ENCODE measurements around the gene NFKBIE. TPM values are rescaled to one million over a fixed set of nuclear protein-coding genes. Genes with fewer than 3 reads are reported as not detected.
A peak's percentile ranks its signal among the peaks of the same experiment; 100 is the strongest.

The NFKBIE gene
- total RNA-seq, 1 experiment from 2014 or later, result 32.7 TPM

DNA sequence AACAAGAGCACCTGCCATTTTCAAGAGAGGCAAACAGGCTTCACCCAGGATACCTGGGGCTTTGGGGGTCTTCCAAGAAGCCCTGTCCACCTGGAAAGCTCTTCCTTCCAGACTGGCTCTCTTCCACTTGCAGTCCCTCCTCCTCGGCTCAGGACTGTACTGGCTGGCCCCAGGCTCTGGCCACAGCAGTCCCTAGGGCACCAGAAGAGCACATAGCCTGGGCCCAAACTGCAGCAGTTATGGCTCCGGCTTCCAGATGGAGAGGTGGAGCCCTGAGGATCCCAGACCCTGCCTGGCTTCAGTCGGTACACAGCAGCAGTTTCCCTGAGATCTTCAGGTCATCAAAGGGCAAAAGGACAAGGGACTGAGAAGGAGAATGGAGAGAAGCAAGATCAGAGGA is 6.4 kb downstream of the NFKBIE start:
- BruUV-seq (replicated peaks), result no TSS peak
- Mint-ChIP-seq H3K27me3 (ENCODE audit: unreplicated experiment) (no peaks in the 10 kb centered on the region), H3K27ac (ENCODE audit: unreplicated experiment) (peak overlapping the region; percentile 89), H3K4me1 (ENCODE audit: low read depth, unreplicated experiment) (peaks cover 78% of the 10 kb centered on the region), H3K9me3 (ENCODE audit: low read depth, unreplicated experiment) (no peaks in the 10 kb centered on the region), H3K4me3 (ENCODE audit: low read depth, unreplicated experiment) (peak overlapping the region; percentile 86), H3K36me3 (ENCODE audit: insufficient read depth, unreplicated experiment) (peaks cover 74% of the 10 kb centered on the region)
- intact Hi-C loops (cut with micrococcal nuclease; ENCODE audit: unreplicated experiment), result no loop called here
- DNase-seq, result no peak
- CTCF ChIA-PET, result no interaction called here
- TF ChIP-seq, protein P1, sequence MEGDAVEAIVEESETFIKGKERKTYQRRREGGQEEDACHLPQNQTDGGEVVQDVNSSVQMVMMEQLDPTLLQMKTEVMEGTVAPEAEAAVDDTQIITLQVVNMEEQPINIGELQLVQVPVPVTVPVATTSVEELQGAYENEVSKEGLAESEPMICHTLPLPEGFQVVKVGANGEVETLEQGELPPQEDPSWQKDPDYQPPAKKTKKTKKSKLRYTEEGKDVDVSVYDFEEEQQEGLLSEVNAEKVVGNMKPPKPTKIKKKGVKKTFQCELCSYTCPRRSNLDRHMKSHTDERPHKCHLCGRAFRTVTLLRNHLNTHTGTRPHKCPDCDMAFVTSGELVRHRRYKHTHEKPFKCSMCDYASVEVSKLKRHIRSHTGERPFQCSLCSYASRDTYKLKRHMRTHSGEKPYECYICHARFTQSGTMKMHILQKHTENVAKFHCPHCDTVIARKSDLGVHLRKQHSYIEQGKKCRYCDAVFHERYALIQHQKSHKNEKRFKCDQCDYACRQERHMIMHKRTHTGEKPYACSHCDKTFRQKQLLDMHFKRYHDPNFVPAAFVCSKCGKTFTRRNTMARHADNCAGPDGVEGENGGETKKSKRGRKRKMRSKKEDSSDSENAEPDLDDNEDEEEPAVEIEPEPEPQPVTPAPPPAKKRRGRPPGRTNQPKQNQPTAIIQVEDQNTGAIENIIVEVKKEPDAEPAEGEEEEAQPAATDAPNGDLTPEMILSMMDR (IDR thresholded peaks at IDR 0.05; ENCODE audit: unreplicated experiment), result no peak

DNA sequence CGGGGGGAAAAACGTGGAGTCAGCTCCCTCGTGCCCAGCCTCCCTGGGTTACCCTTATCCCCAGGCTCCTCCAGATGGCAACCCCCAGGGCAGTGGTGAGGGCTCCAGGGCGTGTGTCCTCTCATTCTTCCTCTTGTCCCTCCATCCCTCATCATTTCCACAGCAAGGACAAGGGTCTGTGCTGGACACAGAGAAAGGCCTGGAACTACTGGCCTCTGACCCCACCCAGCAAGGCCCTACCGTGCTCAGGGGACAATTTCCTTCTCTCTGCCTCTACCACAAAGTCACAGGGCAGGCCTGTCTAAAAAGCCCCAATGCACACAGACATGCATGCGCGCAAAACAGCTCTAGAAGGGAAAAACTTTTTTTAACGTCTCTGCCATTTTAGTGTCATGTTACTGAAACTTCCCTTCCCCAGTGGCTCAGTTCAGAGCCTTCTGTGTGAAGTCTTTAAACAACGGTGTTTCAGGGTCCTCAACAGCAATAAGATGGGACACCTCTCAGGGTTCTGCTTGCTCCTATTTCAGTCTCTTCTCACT is 7.0 kb downstream of the NFKBIE start:
- peaks cover 74% of the 10 kb centered on the region for H3K36me3 Mint-ChIP-seq (ENCODE audit: insufficient read depth, unreplicated experiment)
- peaks cover 76% of the 10 kb centered on the region for H3K4me1 Mint-ChIP-seq (ENCODE audit: low read depth, unreplicated experiment)
- no peaks in the 10 kb centered on the region for H3K27me3 Mint-ChIP-seq (ENCODE audit: unreplicated experiment)
- H3K9me3 Mint-ChIP-seq (ENCODE audit: low read depth, unreplicated experiment), result no peaks in the 10 kb centered on the region
- no TSS peak for BruUV-seq (replicated peaks)
- CTCF ChIA-PET, result no interaction called here
- intact Hi-C loops (cut with micrococcal nuclease; ENCODE audit: unreplicated experiment), result no loop called here
- H3K4me3 Mint-ChIP-seq (ENCODE audit: low read depth, unreplicated experiment), result peak overlapping the region; percentile 86
- TF ChIP-seq, protein P1 (IDR thresholded peaks at IDR 0.05; ENCODE audit: unreplicated experiment), result no peak
- H3K27ac Mint-ChIP-seq (ENCODE audit: unreplicated experiment), result peak overlapping the region; percentile 89
- DNase-seq, result no peak

DNA sequence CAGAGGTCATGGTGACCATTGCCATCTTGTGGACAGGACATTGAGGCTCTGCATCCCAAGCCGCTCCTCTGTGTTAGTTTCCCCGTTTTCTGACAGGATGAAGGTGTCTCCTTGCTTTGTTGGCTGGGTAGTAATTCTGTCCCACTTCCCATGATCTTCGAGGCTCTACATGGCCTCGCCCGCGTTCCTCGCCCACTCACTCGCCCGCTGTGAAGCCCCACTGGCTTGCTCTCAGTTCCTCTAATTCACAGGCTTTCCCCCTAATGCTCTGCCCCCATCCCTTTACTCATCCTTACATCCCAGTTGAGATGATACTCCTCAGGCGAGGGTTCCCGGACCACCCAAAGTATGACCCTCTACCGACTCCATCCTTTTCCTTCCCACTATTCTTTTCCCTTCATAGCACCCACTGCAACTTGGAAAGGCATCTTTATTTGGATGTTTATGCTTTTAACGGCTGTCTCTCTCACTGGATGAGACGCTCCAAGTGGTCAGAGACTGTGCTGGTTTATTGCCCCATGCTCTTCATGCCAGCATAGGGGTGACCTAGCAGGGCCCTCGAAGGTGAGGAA is 7.5 kb downstream of the NFKBIE start:
- no peaks in the 10 kb centered on the region for H3K9me3 Mint-ChIP-seq (ENCODE audit: low read depth, unreplicated experiment)
- peak overlapping the region; percentile 89 for H3K27ac Mint-ChIP-seq (ENCODE audit: unreplicated experiment)
- peaks cover 74% of the 10 kb centered on the region for H3K36me3 Mint-ChIP-seq (ENCODE audit: insufficient read depth, unreplicated experiment)
- CTCF ChIA-PET, result interaction anchor here (1.8 kb wide), 1 partner anchor 11 kb away, joined by 14 read pairs; the partner anchor contains the start of gene HSP90AB1
- DNase-seq, result no peak
- H3K4me1 Mint-ChIP-seq (ENCODE audit: low read depth, unreplicated experiment), result peaks cover 76% of the 10 kb centered on the region
- BruUV-seq (replicated peaks), result no TSS peak
- TF ChIP-seq, protein P1 (IDR thresholded peaks at IDR 0.05; ENCODE audit: unreplicated experiment), result no peak
- no peaks in the 10 kb centered on the region for H3K27me3 Mint-ChIP-seq (ENCODE audit: unreplicated experiment)
- intact Hi-C loops (cut with micrococcal nuclease; ENCODE audit: unreplicated experiment), result no loop called here
- H3K4me3 Mint-ChIP-seq (ENCODE audit: low read depth, unreplicated experiment), result peak overlapping the region; percentile 86

DNA sequence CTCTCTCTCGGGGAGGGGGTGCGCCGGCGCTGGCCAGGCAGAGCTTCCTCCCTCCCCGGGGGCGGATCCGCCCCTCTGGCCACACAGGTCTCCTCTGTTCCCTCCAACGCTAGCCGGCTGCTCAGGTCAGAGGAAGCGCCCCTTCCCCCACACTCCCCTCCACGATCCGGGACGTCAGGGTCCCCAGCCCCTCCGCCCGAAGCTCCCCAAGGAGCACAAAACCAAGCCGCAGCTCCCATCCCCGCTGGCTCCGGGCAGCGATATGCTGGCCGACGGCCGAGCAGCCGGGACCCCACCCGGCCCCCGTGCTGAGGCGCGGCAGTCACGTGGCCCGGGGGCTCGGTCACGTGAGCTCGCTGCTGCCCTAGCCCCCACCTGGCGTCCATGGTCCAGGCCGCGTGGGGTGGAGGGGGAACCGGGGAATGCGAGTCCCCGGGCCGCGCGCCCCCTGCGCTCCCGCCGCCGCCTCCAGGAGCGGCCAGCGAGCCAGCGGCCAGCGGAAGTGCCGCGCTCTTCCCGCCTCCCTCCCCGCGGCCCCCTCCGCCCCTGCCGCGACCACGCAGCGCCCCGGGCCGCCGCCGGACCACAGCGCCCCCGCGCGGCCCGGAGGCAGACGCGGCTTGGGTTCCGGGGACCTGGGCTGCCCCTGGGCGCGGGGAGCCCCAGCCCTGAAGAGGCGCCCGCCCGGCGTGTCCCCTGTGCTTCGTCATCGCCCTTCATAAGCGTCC is 8.2 kb downstream of the NFKBIE start, which contains the start of gene SLC35B2:
SLC35B2 (minus strand) TSS at position 504 of the 728 bp plus-strand sequence; CDS start at position 386, 118 bp downstream.
- Mint-ChIP-seq H3K36me3 (ENCODE audit: insufficient read depth, unreplicated experiment) (peaks cover 74% of the 10 kb centered on the region), H3K27me3 (ENCODE audit: unreplicated experiment) (no peaks in the 10 kb centered on the region), H3K4me1 (ENCODE audit: low read depth, unreplicated experiment) (peaks cover 74% of the 10 kb centered on the region), H3K9me3 (ENCODE audit: low read depth, unreplicated experiment) (no peaks in the 10 kb centered on the region), H3K27ac (ENCODE audit: unreplicated experiment) (peak within 1 kb of the TSS; percentile 89), H3K4me3 (ENCODE audit: low read depth, unreplicated experiment) (peak within 1 kb of the TSS; percentile 86)
- TF ChIP-seq, protein P1 (IDR thresholded peaks at IDR 0.05; ENCODE audit: unreplicated experiment), result peak; percentile 94
- intact Hi-C loops (cut with micrococcal nuclease; ENCODE audit: unreplicated experiment), result no loop called here
- CTCF ChIA-PET, result interaction anchor here (0.6 to 1.8 kb wide), 10 partner anchors 10 to 835 kb away, joined by 3 to 14 read pairs (median 4); partner anchors contain the start of gene HSP90AB1
- no TSS peak for BruUV-seq (replicated peaks)
- DNase-seq, result peak; percentile 91
